HT1080 (cell line): ENCODE results near the gene KIRREL3. TPM values are rescaled to one million over a fixed set of nuclear protein-coding genes. Genes with fewer than 3 reads are reported as not detected.
A peak's percentile ranks its signal among the peaks of the same experiment; 100 is the strongest.

Source experiments
- DNase-seq: peaks from one replicate; pipeline ENCODE4 v3.0.0-alpha.2; 2015; ENCODE audit warnings: low read depth
- total RNA-seq: library from RNA; depleted of rRNA; stranded (reverse); fragments of >200 nt; shearing (Covaris generic); gene quantifications from 2 replicates; pipeline ENCODE4 v1.2.3, GENCODE V29; 2014

Gene KIRREL3
- total RNA-seq, 1 experiment from 2014 or later: 1.7 TPM

DNA sequence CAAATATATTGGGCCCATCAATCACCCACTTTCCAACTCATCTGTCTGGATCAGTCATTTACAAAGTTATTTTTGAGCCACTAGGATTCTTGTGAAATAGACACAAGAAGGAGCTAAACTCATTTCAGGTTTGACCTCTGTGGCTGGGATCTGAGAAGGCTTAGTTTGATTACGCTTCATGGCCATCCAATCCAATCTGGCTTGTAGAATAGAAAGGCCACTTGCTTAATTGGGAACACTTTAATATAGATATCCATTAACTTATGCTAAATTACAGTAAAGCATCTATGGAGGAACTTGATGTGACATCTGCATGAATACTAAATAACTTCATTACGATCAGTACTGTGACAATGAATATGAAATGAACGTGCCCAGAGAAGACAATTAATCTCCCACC lies 360.9 kb downstream of the KIRREL3 start:
- DNase-seq: no peak

DNA sequence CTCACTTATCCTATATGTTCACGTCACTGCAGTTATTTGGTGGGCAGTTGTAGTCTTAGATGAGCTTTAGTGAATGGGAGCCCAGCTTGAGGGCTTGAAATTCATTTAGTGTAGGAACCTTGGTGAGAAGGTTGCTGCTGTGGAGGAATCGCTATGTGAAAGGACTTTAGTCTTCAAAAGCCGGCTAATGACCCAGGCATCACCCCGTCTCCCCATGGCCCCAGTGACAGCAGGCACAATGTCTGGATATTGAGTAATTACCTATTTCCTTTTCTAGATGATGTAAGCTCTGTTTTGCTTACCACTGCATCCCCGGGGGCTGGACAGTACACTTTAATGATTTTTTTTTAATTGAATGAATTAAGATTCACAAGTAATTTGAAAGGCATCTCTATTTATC lies 361.9 kb downstream of the KIRREL3 start:
- no peak for DNase-seq

DNA sequence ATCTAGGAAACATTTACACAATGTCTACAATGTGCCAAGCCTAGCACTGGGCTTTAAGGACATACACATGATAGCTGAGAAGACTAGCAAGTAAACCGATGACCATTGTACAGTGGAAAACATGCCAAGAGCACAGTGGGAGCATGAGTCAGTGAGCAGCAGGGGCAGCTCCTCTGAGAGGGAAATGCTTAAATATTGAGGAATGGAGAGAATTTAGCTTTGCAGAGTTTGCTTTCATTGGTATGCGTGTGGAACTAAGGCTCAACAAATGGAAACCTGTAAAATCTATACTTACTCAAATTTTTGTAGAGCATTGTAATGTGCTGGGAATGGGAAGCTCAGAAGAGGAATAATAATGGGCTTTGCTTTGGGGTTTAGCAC lies 362.8 kb downstream of the KIRREL3 start:
- peak; percentile 59 for DNase-seq

DNA sequence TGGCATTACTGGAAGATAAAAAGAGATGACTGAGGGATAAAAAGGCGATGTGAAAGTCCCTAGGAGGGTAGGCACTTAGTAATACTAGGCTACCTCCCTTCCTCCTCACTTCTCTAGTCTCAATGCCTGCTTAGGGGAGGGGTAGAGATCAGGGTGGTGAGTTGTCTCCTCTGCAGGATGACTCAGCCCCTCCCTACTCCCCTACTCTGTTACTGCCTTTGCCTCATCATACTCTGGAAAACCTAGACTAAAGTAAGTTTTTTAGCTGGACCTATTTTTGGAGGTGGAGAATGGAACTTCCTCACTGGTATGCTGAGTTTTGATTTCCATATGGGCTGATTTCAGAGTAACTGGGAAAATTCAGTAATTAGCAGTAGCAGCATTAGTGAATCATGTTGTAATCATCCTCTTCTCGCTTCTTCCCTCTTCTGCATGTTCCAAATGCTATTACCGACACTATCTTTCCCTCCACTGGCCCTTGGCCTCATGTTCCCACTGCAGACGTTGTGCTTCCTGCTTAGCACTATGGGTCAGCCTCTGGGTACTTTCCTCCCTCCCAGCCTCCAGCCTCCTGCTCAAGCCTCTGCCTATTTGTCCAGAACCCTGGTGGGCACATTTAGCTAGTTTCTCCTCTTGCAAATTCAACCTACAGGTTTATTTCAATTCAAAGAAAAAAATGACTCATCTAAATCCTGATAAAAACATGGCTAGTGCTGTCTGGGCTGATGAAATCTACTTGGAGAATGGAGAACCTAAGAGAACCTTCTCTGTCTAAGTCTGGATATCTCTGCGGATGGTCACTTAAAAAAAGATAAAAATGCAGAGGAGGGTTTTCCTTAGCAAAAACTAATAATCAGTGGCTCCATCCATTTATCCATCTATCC lies 363.4 kb downstream of the KIRREL3 start:
- DNase-seq: peak; percentile 89

DNA sequence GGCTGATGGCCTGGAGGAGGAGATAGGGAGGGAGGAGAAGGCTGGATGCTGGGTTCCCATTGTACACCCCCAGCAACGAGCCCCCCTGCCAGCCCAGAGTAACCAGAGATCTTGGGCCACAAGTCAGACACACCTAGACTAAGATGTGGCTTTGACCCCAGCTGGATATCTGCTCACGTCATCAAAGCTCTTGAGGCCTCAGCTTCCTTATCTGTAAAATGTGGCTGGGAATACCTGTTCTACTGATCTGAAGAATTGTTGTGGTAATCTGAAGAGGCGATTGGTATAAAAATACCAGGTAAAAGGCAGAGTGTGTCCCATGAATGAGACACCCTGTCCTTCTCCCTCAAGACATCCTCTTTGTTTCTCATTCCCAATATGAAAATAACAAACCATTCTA lies 365.1 kb downstream of the KIRREL3 start:
- DNase-seq: no peak

DNA sequence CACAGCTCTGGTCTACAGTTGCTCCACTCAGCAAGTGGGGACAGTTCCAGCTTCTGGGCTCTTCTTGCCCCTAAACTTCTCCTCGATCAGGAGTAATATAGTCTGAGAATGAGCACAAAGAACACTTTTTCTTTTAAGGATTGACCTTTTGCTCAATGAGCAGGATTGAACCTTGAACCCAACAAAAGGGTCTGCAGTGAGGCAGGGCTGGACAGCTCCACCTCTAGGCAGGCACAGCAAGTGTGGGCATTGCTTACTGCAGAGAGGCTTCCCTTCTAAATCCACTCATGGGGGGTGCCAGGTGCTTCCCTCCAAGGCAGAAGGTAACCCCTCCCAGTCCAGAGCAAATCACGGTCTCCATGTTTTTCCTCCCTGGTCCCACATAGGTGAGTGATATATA lies 365.6 kb downstream of the KIRREL3 start:
- no peak for DNase-seq

DNA sequence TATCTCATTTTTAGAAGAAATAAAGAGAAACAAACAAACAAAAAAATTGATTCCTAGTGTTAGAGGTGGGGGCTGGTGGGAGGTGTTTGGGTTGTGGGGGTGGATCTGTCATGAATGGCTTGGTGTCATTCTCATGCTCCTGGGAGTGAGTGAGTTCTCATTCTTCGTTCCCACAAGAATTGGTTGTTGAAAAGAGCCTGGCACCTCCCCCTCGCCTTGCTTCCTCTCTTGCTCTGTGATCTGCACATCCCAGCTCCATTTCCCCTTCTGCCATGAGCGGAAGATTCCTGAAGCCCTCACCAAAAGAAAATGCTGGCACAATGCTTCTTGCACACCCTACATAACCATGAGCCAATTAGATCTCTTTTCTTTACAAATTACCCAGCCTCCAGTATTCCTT lies 367.2 kb downstream of the KIRREL3 start:
- no peak for DNase-seq

DNA sequence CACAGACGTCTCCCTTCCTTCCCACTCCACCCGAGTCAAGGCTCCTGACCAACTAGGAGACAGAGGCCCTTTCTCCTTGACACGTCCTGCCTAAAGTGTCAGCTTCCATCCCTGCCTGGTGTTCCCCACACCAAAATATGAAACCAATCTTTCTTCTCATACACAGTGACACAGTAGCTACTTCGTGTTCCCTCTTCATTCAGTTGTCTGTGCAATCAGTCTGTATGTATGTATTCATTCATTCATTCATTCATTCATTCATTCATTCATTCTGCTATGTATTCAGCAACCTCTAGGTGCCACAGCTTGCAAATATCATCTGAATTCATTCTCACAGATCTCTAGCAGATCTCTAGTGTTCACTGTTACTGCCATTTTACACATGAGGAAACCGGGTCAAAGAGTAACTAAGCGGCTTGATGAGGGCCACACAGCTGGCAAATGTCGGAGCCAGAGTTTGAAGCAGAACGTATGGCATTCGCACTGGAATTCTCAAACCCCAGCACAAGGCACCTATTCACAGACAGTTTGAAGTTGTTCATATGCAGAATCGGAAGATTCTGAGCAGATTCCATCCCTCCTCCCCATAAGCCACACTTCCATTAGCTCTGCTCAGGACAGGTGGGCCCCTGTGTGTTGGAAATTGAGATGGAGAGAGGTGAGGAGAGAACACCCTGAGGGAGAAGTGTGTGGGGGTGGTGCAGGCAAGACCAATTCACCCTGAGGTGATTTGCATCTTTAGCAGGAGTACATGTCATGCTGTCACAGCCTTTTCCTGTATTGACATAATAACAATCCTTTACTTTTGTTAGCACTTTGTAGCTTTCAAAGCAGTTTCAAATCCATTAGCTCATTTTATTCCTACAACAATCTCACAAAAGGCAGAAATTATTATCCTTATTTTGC lies 369.4 kb downstream of the KIRREL3 start:
- no peak for DNase-seq

DNA sequence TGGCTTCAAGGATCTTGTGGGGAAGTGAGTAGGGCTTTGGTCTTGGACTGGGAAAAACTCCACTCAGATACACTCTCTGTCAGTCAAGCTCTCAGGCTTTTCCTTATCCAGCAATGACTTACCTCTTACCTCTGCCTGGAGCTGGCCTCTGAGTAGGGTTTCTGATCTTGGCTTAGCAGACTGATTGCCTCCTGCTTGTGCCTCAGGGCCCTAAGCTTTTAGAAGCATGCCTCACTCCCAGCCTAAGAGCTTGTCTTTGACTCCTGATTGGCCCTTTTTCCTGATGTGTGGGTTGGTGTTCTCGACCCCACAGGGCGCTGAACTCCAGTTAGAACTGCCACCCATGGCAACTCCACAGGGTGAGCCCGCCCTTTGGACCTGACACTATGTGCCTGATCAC lies 370.1 kb downstream of the KIRREL3 start:
- DNase-seq: no peak

DNA sequence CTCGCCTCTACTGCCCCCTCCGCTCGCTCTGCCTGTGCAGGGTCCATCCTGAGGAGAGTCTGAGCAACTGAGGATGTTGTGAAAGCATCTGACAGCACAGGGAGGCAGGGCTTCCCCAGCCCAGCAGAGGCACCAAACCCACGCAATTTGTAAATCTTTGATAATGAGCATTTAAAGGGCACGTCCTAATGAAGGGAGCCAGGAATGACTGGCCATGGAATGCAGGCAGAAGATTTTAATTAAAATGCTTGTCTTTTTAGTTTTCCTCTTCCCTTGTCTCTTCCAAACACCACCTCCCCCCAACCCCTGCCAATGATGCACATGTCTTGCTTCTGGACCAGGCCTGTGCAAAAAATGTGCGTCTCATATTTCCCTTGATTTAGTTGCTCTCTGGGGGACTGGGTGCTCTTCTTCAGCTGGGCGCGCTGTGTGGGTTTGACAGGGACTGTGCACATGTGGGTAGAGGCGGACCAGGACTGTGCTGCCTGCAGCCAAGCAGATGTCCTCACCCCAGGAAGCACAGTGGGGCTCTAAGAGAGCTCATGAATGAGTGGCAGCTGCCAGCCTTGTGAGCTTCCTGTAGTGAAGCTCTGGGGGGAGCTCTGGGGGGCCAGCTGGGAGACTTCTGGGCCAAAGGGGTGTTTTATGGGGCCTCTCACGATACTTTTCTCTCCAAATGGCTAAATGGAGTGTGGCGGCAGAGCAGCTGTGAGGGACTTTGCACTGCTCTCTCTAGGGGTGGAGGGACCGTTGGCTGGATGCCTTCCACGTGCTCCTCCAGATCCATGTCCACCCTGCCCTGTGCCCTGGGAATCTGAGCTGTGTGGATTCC lies 371.6 kb downstream of the KIRREL3 start:
- no peak for DNase-seq

DNA sequence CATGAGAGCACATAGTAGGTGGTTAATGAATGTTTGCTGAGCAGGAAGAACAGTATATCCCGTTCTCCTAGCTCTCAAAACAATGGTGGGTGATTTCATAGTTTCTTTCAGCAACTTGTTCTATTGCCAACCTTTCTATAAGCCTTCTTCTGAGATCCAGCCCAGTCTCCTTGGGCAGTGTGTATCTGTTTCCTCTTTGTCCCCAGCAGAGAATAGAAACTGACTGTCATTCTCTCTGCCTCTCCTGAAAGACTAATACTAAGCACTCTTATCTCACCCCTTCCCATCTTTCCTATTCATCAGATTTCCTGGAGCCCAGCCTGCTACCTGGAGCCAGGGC lies 372.1 kb downstream of the KIRREL3 start:
- no peak for DNase-seq

DNA sequence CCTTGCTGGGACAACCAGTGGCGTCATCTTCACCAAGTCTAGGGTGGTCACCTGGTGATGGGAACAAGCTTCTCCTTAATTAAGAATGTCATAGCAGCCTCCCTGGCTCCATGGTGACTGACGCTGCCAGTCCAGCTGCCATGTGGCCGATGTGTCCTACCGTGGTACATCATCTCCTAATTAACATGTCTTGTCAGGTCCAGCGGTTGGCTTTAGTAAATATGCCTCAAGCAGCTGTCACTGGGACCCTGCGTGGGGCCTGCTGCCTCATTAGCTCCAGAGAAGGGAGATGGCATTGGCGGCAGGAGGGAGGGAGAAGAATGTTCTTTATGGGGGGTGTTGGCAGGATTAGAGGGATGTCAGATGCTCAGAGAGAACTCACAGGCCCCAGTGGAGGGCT lies 373.1 kb downstream of the KIRREL3 start:
- DNase-seq: no peak

DNA sequence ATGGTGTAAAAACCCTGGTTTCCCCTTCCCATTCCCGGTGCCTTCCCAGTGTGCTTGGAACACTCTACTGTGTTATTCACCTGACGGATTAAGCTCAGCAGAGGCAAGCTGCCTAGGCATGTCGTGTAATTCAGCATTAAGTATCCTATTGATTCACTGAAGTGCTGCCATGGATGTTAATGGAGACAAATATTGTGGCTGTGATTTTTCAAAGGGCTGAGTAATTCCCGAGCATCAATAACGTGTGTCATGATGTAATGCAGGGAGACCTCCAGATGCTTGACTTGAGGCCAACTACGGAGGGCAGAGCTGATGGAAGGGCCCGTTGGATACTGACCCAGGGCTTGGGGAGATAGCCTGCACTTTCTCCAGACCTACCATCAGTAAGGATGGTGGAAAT lies 376.1 kb downstream of the KIRREL3 start:
- no peak for DNase-seq

DNA sequence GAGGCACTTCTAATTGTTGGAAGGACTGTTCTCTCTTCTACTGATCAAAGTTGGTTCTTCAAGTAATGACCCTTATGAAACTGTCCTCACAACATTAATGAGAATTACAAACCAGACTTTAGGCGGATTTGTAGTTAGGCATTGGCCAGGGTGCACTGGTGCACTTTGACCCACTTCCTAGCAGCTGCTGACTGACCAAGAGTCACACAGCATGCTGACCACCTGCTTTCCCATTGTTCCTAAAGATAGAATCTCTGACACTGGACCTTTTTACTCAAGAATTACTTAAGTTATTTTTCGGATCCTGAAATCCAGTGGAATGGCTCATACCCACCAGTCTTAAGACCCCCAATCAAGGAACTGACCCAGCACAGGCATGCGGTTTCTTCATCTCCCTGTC lies 381.1 kb downstream of the KIRREL3 start:
- no peak for DNase-seq

DNA sequence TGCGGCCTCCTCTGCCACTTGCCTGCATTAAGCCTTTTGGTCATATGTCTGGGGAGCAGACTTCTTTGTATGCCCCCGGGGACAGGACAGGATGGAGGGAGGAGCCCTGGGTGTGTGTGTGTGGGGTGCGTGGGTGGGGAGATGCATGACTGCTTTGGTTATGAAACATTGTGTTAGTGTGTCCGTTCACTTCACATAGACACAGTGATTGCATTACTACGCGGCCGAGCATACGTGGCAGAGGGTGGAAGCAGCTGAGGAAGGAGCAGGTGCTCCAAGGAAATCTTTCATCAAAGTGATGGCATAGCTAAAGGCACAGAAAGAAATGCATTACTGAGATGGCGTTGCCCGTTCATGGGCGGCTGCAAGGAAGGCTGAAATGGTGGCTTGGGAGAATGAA lies 384.7 kb downstream of the KIRREL3 start:
- DNase-seq: no peak

DNA sequence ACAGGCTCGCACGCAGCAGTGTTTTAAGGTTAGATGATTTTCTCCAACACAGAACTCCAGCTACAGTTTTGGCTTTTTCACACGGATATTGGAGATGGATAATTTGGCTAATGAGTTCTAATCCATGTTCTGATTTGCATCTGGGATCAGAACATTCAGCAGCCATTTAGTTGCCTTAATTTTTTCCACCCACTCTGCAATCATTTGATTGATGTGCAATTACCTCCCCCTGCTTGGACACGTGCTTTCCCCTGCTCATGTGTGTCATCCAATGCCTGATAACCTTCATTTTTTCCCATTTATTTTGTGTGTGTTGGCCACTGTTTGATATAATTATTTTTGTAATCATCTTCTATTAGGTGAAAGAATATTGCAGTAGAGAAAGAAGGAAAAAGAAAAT lies 387.3 kb downstream of the KIRREL3 start:
- DNase-seq: no peak

DNA sequence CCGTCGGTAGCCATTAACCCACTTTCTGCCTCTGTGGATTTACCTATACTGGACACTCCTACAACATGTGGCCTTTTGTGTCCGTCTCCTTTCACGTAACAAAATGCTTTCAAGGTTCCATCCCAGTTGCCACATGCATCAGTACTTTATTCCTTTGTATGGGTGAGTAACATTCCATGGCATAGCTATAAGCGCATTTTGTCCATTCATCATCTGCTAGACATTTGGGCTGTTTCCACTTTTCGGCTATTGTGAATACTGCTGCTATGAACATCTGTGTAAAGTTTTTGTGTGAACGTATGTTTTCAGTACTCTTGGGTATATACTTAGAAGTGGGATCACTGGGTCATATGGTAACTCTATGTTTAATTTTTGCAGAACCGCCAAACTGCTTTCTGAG lies 387.9 kb downstream of the KIRREL3 start:
- DNase-seq: no peak

DNA sequence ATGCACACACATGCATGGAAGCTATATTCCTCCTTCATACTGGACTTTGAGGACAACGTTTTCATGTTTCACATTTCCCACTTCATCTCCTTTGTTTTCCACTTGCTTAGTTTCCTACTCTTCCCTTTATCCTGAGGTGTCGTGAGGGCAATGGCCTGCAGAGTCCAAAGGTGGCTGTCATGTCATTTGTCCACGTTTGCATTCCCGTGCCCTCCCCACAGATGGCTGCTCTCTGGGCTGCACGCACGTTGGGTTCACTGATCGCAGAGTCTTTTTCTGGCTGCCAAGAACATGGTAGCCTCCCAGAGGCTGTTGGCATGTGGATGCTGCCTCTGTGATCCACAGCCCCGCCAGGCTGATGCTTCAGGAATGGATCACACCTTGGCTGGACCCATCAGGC lies 389.1 kb downstream of the KIRREL3 start:
- no peak for DNase-seq

DNA sequence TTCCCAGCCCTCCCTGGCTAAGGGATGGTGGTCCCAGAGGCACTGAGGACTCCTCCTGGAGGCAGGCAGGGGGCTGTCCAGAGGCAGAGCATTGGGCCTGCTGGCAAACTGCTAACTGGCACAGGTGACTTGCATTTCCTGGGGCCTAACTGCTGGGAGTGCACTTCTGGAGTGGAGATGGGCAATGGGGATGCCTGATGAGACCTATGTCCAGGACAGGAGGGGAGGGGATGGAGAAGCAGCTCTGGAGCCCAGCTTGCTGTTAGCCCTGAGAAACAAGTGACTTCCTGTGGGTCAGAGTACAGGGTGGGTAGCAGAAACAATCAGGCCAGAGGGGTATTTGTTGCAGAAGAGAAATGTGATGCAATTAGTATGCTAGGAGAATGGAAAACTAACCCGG lies 391.9 kb downstream of the KIRREL3 start:
- DNase-seq: no peak

DNA sequence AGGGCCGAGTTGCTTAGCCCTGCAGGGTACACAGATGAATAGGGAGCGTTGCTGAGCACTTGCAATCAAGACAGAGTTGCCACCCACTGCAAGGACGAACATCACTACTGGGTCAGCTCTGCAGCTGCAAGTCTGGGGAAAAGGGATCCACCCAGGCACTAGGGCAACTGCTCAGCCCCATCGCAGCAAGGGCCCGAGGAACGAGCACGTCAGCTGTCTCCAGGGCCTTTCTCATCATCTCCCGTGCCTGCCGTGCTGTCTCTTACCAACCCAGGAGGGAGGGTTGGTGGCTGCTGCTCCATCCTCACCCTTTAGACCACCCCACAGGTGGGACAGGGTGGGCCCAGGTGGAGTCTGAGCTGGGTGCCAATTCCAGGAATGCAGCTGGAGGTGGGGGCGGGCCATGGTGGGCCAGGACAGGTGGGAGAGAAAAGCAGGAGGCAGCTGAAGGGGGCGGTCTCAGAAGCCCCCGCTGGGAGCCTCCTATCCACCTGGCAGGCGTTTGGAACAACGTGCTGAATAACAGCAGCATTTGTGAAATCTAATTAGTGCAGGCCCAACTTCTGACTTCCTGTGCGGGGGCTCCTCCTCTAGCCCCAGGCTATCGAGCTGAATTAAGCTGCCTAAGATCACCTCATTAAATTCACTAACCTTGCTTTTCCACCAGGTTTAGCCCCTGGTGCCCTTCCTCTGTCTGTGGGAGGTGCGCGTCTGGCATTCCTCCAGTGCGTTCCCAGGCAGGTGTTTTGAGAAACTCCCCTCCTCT lies 392.6 kb downstream of the KIRREL3 start:
- no peak for DNase-seq

DNA sequence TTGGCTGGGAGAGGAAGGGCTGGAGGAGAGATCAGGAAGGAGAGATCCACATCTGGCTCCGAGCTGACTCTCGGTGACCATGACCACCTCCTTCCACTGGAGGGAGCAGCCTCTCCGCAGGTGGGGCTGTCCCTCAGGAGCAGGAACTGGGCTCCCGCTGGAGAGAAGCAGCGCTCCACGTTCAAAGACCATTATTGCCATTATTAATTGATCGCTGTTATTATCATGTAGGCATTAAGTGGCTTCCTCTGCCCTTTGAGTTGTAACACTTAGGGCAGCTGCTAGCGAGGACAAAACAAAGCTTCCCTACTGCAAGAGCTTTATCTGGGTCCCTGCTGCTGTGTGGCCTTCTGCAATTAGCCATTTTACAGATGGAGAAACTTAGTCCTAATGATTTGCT lies 393.2 kb downstream of the KIRREL3 start:
- DNase-seq: peak; percentile 63
